Liver (tissue), 9 donors: ENCODE results near the gene SLC24A4. TPM values are rescaled to one million over a fixed set of nuclear protein-coding genes. Genes with fewer than 3 reads are reported as not detected.
A peak's percentile ranks its signal among the peaks of the same experiment; 100 is the strongest.

Experiments
- DNase-seq: peaks from one replicate; pipeline ENCODE4 v3.0.0-alpha.2; 2017; ENCODE audit warnings: low spot score
- H3K27ac ChIP-seq, 2 donors: one replicate each; pipeline ENCODE4 v1.7.0; 2013; ENCODE audit warnings: inconsistent platforms in 2 of 2, low read length in 2 of 2, control low read depth in 1 of 2, low read depth in 1 of 2, mild to moderate bottlenecking in 1 of 2
- H3K27me3 ChIP-seq, 4 donors: one replicate each; pipeline versions ENCODE4 v1.6.1 to v1.7.0; 2013; ENCODE audit warnings: low read length in 3 of 4, inconsistent platforms in 1 of 4, mild to moderate bottlenecking in 1 of 4, moderate library complexity in 1 of 4; ENCODE audit not compliant: control insufficient read depth in 4 of 4, insufficient read depth in 4 of 4
- H3K36me3 ChIP-seq, 4 donors: one replicate each; pipeline versions ENCODE4 v1.6.1 to v1.7.0; 2013; ENCODE audit warnings: low read length in 3 of 4, mild to moderate bottlenecking in 3 of 4, low read depth in 1 of 4, moderate library complexity in 1 of 4; ENCODE audit not compliant: control insufficient read depth in 4 of 4, insufficient read depth in 3 of 4
- H3K4me1 ChIP-seq, 4 donors: one replicate each; pipeline versions ENCODE4 v1.6.1 to v1.7.0; 2013; ENCODE audit warnings: low read length in 3 of 4, mild to moderate bottlenecking in 3 of 4, moderate library complexity in 1 of 4; ENCODE audit not compliant: control insufficient read depth in 4 of 4, insufficient read depth in 4 of 4
- H3K4me3 ChIP-seq, 3 donors: one replicate each; pipeline versions ENCODE4 v1.6.1 to v1.7.0; 2013; ENCODE audit warnings: low read length in 3 of 3, control low read depth in 1 of 3, low read depth in 1 of 3, mild to moderate bottlenecking in 1 of 3
- H3K9ac ChIP-seq, 2 donors: one replicate each; pipeline ENCODE4 v1.7.0; 2013; ENCODE audit warnings: low read length in 2 of 2, mild to moderate bottlenecking in 2 of 2, moderate library complexity in 2 of 2, control low read depth in 1 of 2, low read depth in 1 of 2
- H3K9me3 ChIP-seq, 4 donors: one replicate each; pipeline versions ENCODE4 v1.6.1 to v1.7.0; 2013; ENCODE audit warnings: low read length in 3 of 4; ENCODE audit not compliant: control insufficient read depth in 4 of 4
- ATF3 ChIP-seq: IDR thresholded peaks from 2 replicates; pipeline ENCODE4 v1.6.1; 2016; ENCODE audit warnings: antibody characterized with exemption
- CTCF ChIP-seq: fragments of 150-350 bp; IDR thresholded peaks from 2 replicates; pipeline ENCODE4 v1.5.1; 2017; ENCODE audit warnings: improper control_type of control experiment, low read depth, low read length; ENCODE audit not compliant: missing input control
- EGR1 ChIP-seq, 2 donors: IDR thresholded peaks; 2 replicates each; pipeline ENCODE4 v1.6.1; 2016 to 2018; ENCODE audit warnings: antibody characterized with exemption in 2 of 2, low read depth in 2 of 2
- FOXA1 ChIP-seq: IDR thresholded peaks from 2 replicates; pipeline ENCODE4 v1.6.1; 2016; ENCODE audit warnings: antibody characterized with exemption
- FOXA2 ChIP-seq: IDR thresholded peaks from 2 replicates; pipeline ENCODE4 v1.6.1; 2016; ENCODE audit warnings: antibody characterized with exemption
- GABPA ChIP-seq, 2 donors: IDR thresholded peaks in 1 of 2; conservative IDR thresholded peaks in 1 of 2; 2 replicates each; pipeline ENCODE4 v1.6.1; 2016; ENCODE audit warnings: antibody characterized with exemption in 2 of 2, mild to moderate bottlenecking in 1 of 2, moderate library complexity in 1 of 2
- HNF4A ChIP-seq, 2 donors: conservative IDR thresholded peaks; 2 replicates each; pipeline ENCODE4 v1.6.1; 2016; ENCODE audit warnings: antibody characterized with exemption in 2 of 2, mild to moderate bottlenecking in 2 of 2
- HNF4G ChIP-seq: IDR thresholded peaks from 2 replicates; pipeline ENCODE4 v1.6.1; 2016; ENCODE audit warnings: antibody characterized with exemption
- JUND ChIP-seq, 2 donors: IDR thresholded peaks; 2 replicates each; pipeline ENCODE4 v1.6.1; 2016; ENCODE audit warnings: antibody characterized with exemption in 2 of 2
- NR2F2 ChIP-seq: IDR thresholded peaks from 2 replicates; pipeline ENCODE4 v1.6.1; 2016; ENCODE audit warnings: antibody characterized with exemption
- REST ChIP-seq: IDR thresholded peaks from 2 replicates; pipeline ENCODE4 v1.6.1; 2016; ENCODE audit warnings: antibody characterized with exemption, mild to moderate bottlenecking
- RXRA ChIP-seq, 2 donors: IDR thresholded peaks; 2 replicates each; pipeline ENCODE4 v1.6.1; 2017 to 2018; ENCODE audit warnings: antibody characterized with exemption in 2 of 2, mild to moderate bottlenecking in 1 of 2
- SP1 ChIP-seq: IDR thresholded peaks from 2 replicates; pipeline ENCODE4 v1.6.1; 2018; ENCODE audit warnings: antibody characterized with exemption, mild to moderate bottlenecking
- TAF1 ChIP-seq: conservative IDR thresholded peaks from 2 replicates; pipeline ENCODE4 v1.6.1; 2016; ENCODE audit warnings: antibody characterized with exemption, mild to moderate bottlenecking
- YY1 ChIP-seq: IDR thresholded peaks from 2 replicates; pipeline ENCODE4 v1.6.1; 2016; ENCODE audit warnings: antibody characterized with exemption, mild to moderate bottlenecking
- WGBS: extraction: QIAGEN DNeasy Blood & Tissue Kit; methylation state at CpG from one replicate; pipeline ENCODE4 v1.1.7; 2013; 5-methylcytosine and 5-hydroxymethylcytosine counted together
- polyA plus RNA-seq, 2 donors: library from polyadenylated mRNA; stranded (reverse) in 1 of 2; unstranded in 1 of 2; fragments of 200-250 nt in 1 of 2; fragments of >200 nt in 1 of 2; fragmentation: Nextera tagmentation in 1 of 2; extraction: Ambion mirVana in 1 of 2; gene quantifications; one replicate each; pipeline versions ENCODE4 v1.2.1 to v1.2.3, GENCODE V29; 2013 to 2015
- total RNA-seq, 2 donors: library from RNA; depleted of rRNA; stranded (reverse); fragments of >200 nt; gene quantifications; one replicate each; pipeline ENCODE4 v1.2.3, GENCODE V29; 2014
- donor health status: healthy.
- donor health status: healthy.
- donor health status: healthy.
- donor health status: healthy.
- donor health status: healthy.

The SLC24A4 gene
- total and polyA plus RNA-seq, 4 donors: 0.06 to 0.23 (median 0.12) TPM

- no peaks in the 10 kb centered on the region for H3K9me3 ChIP-seq
- H3K9ac ChIP-seq: no peak overlapping the region
- TF ChIP-seq RXRA (IDR thresholded peaks at IDR 0.05) (peak; percentile 70 to 82), ATF3 (no peak), HNF4G (no peak), JUND (IDR thresholded peaks at IDR 0.05) (peak; percentile 46 to 72), YY1 (no peak), NR2F2 (peak; percentile 48), GABPA (IDR thresholded peaks at IDR 0.05 in 1 of 2, conservative IDR thresholded peaks at IDR 0.05 in 1 of 2) (no peak), REST (no peak), SP1 (peak; percentile 28)
- H3K4me1 ChIP-seq: peaks cover 0 to 5% (median 0%) of the 10 kb centered on the region in 4 donors
- H3K27me3 ChIP-seq: no peaks in the 10 kb centered on the region
- H3K27ac ChIP-seq: no peak overlapping the region
- DNase-seq: no peak
- no peak overlapping the region for H3K4me3 ChIP-seq
- no peaks in the 10 kb centered on the region for H3K36me3 ChIP-seq
- WGBS: 63% methylated on average over 4 of the region's 4 CpGs
These were observed 181.0 kb downstream of the SLC24A4 start for GRCh38 chr14:92503756-92504491.

- no peaks in the 10 kb centered on the region for H3K27me3 ChIP-seq
- H3K27ac ChIP-seq: no peak overlapping the region
- no peaks in the 10 kb centered on the region for H3K9me3 ChIP-seq
- WGBS: 98% methylated on average over 5 of the region's 5 CpGs
- no peak for DNase-seq
- H3K9ac ChIP-seq: no peak overlapping the region
- no peaks in the 10 kb centered on the region for H3K36me3 ChIP-seq
- no peak overlapping the region for H3K4me3 ChIP-seq
- TF ChIP-seq HNF4A (conservative IDR thresholded peaks at IDR 0.05) (no peak), HNF4G (no peak), CTCF (no peak), EGR1 (IDR thresholded peaks at IDR 0.05; ENCODE audit: low read depth in 2 of 2) (no peak)
- peaks cover 0 to 5% (median 0%) of the 10 kb centered on the region in 4 donors for H3K4me1 ChIP-seq
These were observed 182.9 kb downstream of the SLC24A4 start for GRCh38 chr14:92505826-92506225.

GRCh38 chr14:92506231-92506630 lies 183.3 kb downstream of the SLC24A4 start:
- TF ChIP-seq TAF1 (no peak), FOXA1 (no peak), YY1 (no peak), FOXA2 (no peak)
- no peak for DNase-seq
- 87% methylated on average over 3 of the region's 3 CpGs for WGBS
- Histone ChIP-seq H3K27ac (no peak overlapping the region), H3K9me3 (no peaks in the 10 kb centered on the region), H3K36me3 (no peaks in the 10 kb centered on the region), H3K4me1 (peaks cover 0 to 5% (median 0%) of the 10 kb centered on the region in 4 donors), H3K4me3 (no peak overlapping the region), H3K27me3 (no peaks in the 10 kb centered on the region), H3K9ac (no peak overlapping the region)
